RWPE2 (cell line): ENCODE measurements around the gene BMP5.

ENCODE experiments used
- ATAC-seq: fragments of 200-7000 bp; cut with Tn5 transposase; 3 replicates; pipeline ENCODE4 v1.9.1; 2021; ENCODE audit warnings: low read depth
- DNase-seq: peaks from one replicate; pipeline ENCODE4 v3.0.0-alpha.2; 2020; ENCODE audit warnings: low spot score
- H3K27ac ChIP-seq: fragments of 450-650 bp; 2 replicates; pipeline ENCODE4 v1.5.1; 2017; ENCODE audit warnings: mild to moderate bottlenecking; ENCODE audit not compliant: poor library complexity, severe bottlenecking
- H3K27me3 ChIP-seq: fragments of 250-450 bp; sonication (Bioruptor Pico); 2 replicates; pipeline ENCODE4 v1.5.1; 2021; ENCODE audit warnings: mild to moderate bottlenecking, moderate library complexity; ENCODE audit not compliant: insufficient read depth, poor library complexity, severe bottlenecking
- H3K36me3 ChIP-seq: fragments of 250-450 bp; sonication (Bioruptor Pico); 2 replicates; pipeline ENCODE4 v1.5.1; 2020; ENCODE audit warnings: low read depth, mild to moderate bottlenecking, moderate library complexity
- H3K4me1 ChIP-seq: fragments of 250-450 bp; sonication (Bioruptor Pico); 2 replicates; pipeline ENCODE4 v1.5.1; 2021; ENCODE audit warnings: mild to moderate bottlenecking, moderate library complexity; ENCODE audit not compliant: insufficient read depth, poor library complexity, severe bottlenecking
- H3K4me3 ChIP-seq: fragments of 250-450 bp; sonication (Bioruptor Pico); 2 replicates; pipeline ENCODE4 v1.5.1; 2021; ENCODE audit warnings: mild to moderate bottlenecking, moderate library complexity; ENCODE audit not compliant: severe bottlenecking
- H3K9me3 ChIP-seq: fragments of 250-450 bp; sonication (Bioruptor Pico); 2 replicates; pipeline ENCODE4 v1.5.1; 2021; ENCODE audit warnings: mild to moderate bottlenecking, moderate library complexity; ENCODE audit not compliant: severe bottlenecking
- TF ChIP-seq, protein P1 (sequence below): fragments of 450-650 bp; IDR thresholded peaks from one replicate; pipeline ENCODE4 v1.5.1; 2017; ENCODE audit warnings: mild to moderate bottlenecking, moderate library complexity; ENCODE audit not compliant: poor library complexity, severe bottlenecking

Gene BMP5

DNA sequence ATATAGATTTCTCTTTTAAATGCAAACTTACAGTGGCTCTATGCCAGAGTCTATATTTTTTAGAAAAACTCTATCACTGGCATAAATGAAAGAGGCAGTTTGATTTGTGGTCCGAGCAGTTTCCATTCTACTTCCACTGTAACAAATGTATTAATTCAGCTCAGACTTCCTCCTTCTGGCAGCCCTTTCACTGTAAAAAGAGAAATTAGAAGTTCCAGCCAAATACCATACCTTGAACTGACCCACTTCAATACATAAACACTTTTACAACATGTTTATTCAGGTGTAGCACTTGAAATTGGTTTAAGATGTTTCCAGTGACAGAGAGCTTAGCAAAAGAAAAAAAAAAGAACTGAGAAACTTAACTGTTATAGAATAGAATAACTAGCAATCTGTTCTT is 99.3 kb downstream of the BMP5 start:
- no peak overlapping the region for H3K27ac ChIP-seq
- H3K9me3 ChIP-seq = no peaks in the 10 kb centered on the region
- TF ChIP-seq, protein P1, sequence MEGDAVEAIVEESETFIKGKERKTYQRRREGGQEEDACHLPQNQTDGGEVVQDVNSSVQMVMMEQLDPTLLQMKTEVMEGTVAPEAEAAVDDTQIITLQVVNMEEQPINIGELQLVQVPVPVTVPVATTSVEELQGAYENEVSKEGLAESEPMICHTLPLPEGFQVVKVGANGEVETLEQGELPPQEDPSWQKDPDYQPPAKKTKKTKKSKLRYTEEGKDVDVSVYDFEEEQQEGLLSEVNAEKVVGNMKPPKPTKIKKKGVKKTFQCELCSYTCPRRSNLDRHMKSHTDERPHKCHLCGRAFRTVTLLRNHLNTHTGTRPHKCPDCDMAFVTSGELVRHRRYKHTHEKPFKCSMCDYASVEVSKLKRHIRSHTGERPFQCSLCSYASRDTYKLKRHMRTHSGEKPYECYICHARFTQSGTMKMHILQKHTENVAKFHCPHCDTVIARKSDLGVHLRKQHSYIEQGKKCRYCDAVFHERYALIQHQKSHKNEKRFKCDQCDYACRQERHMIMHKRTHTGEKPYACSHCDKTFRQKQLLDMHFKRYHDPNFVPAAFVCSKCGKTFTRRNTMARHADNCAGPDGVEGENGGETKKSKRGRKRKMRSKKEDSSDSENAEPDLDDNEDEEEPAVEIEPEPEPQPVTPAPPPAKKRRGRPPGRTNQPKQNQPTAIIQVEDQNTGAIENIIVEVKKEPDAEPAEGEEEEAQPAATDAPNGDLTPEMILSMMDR = no peak
- no peaks in the 10 kb centered on the region for H3K36me3 ChIP-seq
- no peaks in the 10 kb centered on the region for H3K4me1 ChIP-seq
- DNase-seq (no peak), ATAC-seq (no peak)
- no peaks in the 10 kb centered on the region for H3K27me3 ChIP-seq
- no peak overlapping the region for H3K4me3 ChIP-seq

DNA sequence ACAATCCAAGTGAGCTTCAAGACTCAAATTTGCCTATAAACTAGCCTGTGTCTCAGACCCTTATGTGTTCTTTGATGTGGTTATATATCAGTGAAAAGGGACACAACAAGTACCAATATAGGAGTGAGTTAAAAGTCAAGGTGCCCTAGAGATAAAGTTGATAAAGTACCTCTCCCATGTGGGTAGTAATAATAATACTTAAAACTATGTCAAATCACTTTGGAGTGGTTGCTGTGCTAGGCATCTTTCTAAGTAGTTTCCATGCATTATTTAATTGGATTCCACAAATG is 100.4 kb downstream of the BMP5 start:
- Histone ChIP-seq H3K9me3 (no peaks in the 10 kb centered on the region), H3K36me3 (no peaks in the 10 kb centered on the region), H3K4me1 (no peaks in the 10 kb centered on the region), H3K27ac (no peak overlapping the region), H3K27me3 (no peaks in the 10 kb centered on the region), H3K4me3 (no peak overlapping the region)
- TF ChIP-seq, protein P1 = no peak
- ATAC-seq (no peak), DNase-seq (no peak)

DNA sequence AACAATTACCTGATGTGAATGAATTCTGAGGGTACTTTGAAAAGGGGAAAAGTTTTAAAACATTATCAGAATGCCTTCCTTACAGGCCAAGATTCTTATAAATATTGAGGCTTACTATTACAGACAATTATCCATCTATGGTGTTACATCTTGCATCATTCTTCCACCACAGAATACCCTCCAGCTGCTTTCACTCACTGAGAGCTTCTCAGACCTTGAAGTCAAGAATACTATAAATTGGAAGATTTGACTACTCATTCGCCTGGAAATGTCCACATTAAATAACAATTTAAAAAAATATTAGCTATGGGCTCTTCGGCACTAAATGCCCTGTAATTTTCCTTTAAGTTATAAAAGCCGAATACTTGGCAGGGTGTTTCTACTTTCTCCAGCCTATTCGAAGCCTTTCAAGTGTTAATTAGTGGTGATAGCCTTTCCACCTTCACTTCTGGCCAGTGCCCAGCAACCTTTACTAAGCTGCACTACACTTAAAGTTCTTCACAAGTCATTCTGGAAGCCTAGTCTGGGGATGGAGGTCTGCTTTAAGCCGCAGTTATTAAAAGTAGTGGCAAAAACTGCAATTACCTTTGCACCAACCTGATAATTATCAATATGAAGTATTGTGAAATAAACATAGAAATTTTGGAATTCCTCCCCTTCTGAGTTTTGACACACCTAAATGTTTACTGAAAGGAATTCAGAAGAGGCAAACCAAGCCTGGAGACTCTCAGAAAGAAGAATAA is 100.9 kb downstream of the BMP5 start:
- Histone ChIP-seq H3K36me3 (no peaks in the 10 kb centered on the region), H3K4me3 (no peak overlapping the region), H3K27me3 (no peaks in the 10 kb centered on the region), H3K4me1 (no peaks in the 10 kb centered on the region), H3K27ac (no peak overlapping the region), H3K9me3 (no peaks in the 10 kb centered on the region)
- TF ChIP-seq, protein P1 = no peak
- ATAC-seq (no peak), DNase-seq (no peak)

DNA sequence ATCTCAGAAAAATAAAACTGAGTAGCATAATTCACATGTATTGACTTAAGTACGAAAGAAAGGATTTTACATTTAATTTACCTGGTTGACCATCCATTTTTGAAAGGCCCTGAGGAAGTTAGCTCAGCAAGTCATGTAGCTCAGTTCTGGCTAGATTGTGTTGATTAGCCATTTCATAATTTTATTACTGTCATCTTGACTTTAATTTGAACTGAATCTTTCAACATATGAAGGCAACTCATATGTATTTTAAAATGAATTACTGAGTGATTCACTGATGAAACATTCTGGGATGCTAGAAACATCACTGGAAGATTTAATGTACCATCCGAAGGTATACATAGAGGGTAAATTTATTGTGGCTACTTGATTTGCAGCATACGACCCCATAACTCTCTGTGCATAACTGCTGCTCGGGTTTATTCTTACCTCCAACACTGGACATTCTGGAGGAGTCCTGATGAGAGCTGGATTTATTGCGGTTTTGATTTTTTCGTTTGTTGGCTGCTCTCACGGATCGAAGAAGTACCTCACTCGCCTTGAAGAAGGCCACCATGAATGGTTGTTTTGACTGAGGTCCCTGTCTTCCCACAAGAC is 101.7 kb downstream of the BMP5 start:
- no peaks in the 10 kb centered on the region for H3K4me1 ChIP-seq
- H3K27ac ChIP-seq = no peak overlapping the region
- no peaks in the 10 kb centered on the region for H3K27me3 ChIP-seq
- no peaks in the 10 kb centered on the region for H3K9me3 ChIP-seq
- H3K4me3 ChIP-seq = no peak overlapping the region
- DNase-seq (no peak), ATAC-seq (no peak)
- H3K36me3 ChIP-seq = no peaks in the 10 kb centered on the region
- TF ChIP-seq, protein P1 = no peak

DNA sequence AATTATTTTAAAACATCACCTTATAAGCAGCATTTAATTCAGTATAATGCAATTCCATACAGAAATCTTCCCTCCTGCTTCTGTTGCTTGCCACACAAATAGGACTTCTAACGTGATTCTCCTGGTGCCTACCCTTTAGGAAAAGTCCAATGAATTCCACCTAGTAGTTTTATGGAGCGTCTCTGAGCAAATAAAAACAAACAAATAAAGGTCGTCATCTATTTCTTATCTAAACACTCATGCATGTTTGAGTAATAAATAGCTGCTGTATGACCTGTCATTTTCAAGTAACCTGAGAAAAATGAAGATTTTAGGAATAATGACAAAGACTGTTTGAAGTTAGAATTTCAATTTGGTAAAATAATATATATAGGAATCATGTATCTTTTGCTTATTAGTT is 102.7 kb downstream of the BMP5 start:
- no peaks in the 10 kb centered on the region for H3K27me3 ChIP-seq
- no peaks in the 10 kb centered on the region for H3K4me1 ChIP-seq
- no peaks in the 10 kb centered on the region for H3K36me3 ChIP-seq
- TF ChIP-seq, protein P1 = no peak
- H3K9me3 ChIP-seq = no peaks in the 10 kb centered on the region
- H3K27ac ChIP-seq = no peak overlapping the region
- ATAC-seq = no peak
- DNase-seq = no peak
- H3K4me3 ChIP-seq = no peak overlapping the region
